Occipital lobe (tissue), 2 donors: ENCODE results near the gene SKIC2. TPM values are rescaled to one million over a fixed set of nuclear protein-coding genes. Genes with fewer than 3 reads are reported as not detected.
"Not testable (repeated sequence)": the region's sequence is repeated elsewhere in the genome, so short reads cannot be mapped to it uniquely, and the experiment has no call there.

Experiments used
- DNase-seq: peaks from one replicate; lab custom pipeline; 2025; lab: John Stamatoyannopoulos, UW
- total RNA-seq: library from RNA; depleted of rRNA; stranded (reverse); fragments of >200 nt; gene quantifications from one replicate; pipeline ENCODE4 v1.2.3, GENCODE V29; 2014

The SKIC2 gene
- 27.6 TPM for total RNA-seq

- DNase-seq: peak; percentile 97
These were observed at the start of gene SKIC2, which contains the start of gene NELFE for GRCh38 chr6:31958741-31959739. Gene SKIC2, plus strand, starts transcription at chr6:31959175. Its CDS starts 18 bp downstream, at chr6:31959193. Gene NELFE, minus strand, starts transcription at chr6:31958971. Its CDS starts 525 bp downstream, at chr6:31958446.

GRCh38 chr6:31909298-31909697 is 49.7 kb upstream of the SKIC2 start:
- not testable (repeated sequence) for DNase-seq

GRCh38 chr6:31911826-31912585 is 47.0 kb upstream of the SKIC2 start:
- no peak for DNase-seq

GRCh38 chr6:31915351-31915750 is 43.6 kb upstream of the SKIC2 start:
- DNase-seq: no peak

GRCh38 chr6:31915756-31916155 is 43.2 kb upstream of the SKIC2 start:
- DNase-seq: no peak

GRCh38 chr6:31918069-31918720 is 40.8 kb upstream of the SKIC2 start:
- no peak for DNase-seq

GRCh38 chr6:31919624-31920303 is 39.2 kb upstream of the SKIC2 start:
- no peak for DNase-seq

GRCh38 chr6:31920811-31921210 is 38.2 kb upstream of the SKIC2 start:
- no peak for DNase-seq

- no peak for DNase-seq
These were observed 36.0 kb upstream of the SKIC2 start for GRCh38 chr6:31922942-31923341.

- no peak for DNase-seq
These were observed 31.6 kb upstream of the SKIC2 start, which contains the start of gene C2 for GRCh38 chr6:31927242-31927862. Gene C2, plus strand, starts transcription at chr6:31927717. Its CDS starts 36 bp downstream, at chr6:31927753.

GRCh38 chr6:31927863-31928671 is 30.9 kb upstream of the SKIC2 start:
- no peak for DNase-seq

- no peak for DNase-seq
These were observed 30.4 kb upstream of the SKIC2 start for GRCh38 chr6:31928672-31928939.

- DNase-seq: no peak
These were observed 28.0 kb upstream of the SKIC2 start for GRCh38 chr6:31930962-31931361.

GRCh38 chr6:31932137-31932536 is 26.8 kb upstream of the SKIC2 start:
- DNase-seq: not testable (repeated sequence)

GRCh38 chr6:31933537-31933936 is 25.4 kb upstream of the SKIC2 start:
- no peak for DNase-seq

GRCh38 chr6:31935021-31935420 is 24.0 kb upstream of the SKIC2 start:
- DNase-seq: no peak

- no peak for DNase-seq
These were observed 23.2 kb upstream of the SKIC2 start for GRCh38 chr6:31935823-31936222.

GRCh38 chr6:31940256-31940664 is 18.7 kb upstream of the SKIC2 start:
- DNase-seq: no peak

GRCh38 chr6:31943742-31944141 is 15.2 kb upstream of the SKIC2 start:
- DNase-seq: no peak

GRCh38 chr6:31945154-31945506 is 13.8 kb upstream of the SKIC2 start:
- DNase-seq: no peak
